DOHH2 (cell line): Measurements from ENCODE around the gene TRIM16.
"Not testable (repeated sequence)": the region's sequence is repeated elsewhere in the genome, so short reads cannot be mapped to it uniquely, and the experiment has no call there.

ENCODE experiments used
- EZH2phosphoT487 ChIP-seq: fragments of 200-600 bp; sonication (generic); IDR thresholded peaks from 2 replicates; pipeline ENCODE4 v1.6.1; 2017; ENCODE audit warnings: borderline replicate concordance, mild to moderate bottlenecking, antibody characterized with exemption, low read length, moderate library complexity, mixed read lengths
- TF ChIP-seq, protein P1 (sequence below): fragments of 200-600 bp; sonication (generic); IDR thresholded peaks from one replicate; pipeline ENCODE4 v1.5.1; 2014; ENCODE audit warnings: antibody characterized with exemption, mild to moderate bottlenecking, low read depth, low read length; ENCODE audit not compliant: poor library complexity, severe bottlenecking

DNA sequence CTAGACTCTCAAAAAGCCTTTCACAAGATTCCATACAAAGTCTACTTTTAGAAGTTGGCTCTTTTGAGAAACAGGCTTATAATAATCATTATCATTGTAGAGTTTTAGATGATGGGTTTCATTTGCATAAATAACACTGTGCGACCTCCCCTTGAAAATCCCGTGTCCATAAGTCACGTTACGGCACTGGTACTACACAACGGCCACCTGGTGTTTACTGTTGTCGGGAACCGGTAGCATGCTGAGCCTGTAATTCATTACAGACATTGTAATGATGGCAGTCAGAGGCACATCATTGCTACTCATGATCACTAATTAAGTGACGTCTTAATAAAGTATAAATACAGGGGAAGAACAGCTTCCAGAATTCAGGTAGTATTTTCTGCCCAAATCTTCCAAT, 96.1 kb downstream of the TRIM16 start:
- TF ChIP-seq, protein P1, sequence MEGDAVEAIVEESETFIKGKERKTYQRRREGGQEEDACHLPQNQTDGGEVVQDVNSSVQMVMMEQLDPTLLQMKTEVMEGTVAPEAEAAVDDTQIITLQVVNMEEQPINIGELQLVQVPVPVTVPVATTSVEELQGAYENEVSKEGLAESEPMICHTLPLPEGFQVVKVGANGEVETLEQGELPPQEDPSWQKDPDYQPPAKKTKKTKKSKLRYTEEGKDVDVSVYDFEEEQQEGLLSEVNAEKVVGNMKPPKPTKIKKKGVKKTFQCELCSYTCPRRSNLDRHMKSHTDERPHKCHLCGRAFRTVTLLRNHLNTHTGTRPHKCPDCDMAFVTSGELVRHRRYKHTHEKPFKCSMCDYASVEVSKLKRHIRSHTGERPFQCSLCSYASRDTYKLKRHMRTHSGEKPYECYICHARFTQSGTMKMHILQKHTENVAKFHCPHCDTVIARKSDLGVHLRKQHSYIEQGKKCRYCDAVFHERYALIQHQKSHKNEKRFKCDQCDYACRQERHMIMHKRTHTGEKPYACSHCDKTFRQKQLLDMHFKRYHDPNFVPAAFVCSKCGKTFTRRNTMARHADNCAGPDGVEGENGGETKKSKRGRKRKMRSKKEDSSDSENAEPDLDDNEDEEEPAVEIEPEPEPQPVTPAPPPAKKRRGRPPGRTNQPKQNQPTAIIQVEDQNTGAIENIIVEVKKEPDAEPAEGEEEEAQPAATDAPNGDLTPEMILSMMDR, result not testable (repeated sequence)
- not testable (repeated sequence) for TF ChIP-seq EZH2phosphoT487
